Activated T-cell treated with anti-CD3 and anti-CD28 coated beads, Interleukin-2, amount 50 U/mL, for 24 hours (primary cell): ENCODE data around the gene RAB3IP.
"Not testable (repeated sequence)": the region's sequence is repeated elsewhere in the genome, so short reads cannot be mapped to it uniquely, and the experiment has no call there.

Experiments used
- DNase-seq: peaks from one replicate; pipeline ENCODE4 v3.0.0-alpha.2; 2020
- H3K27ac Mint-ChIP-seq: 2 replicates; pipeline ENCODE4 v1.8.0; 2020; ENCODE audit warnings: mild to moderate bottlenecking, mixed read lengths
- H3K27me3 Mint-ChIP-seq: 2 replicates; pipeline ENCODE4 v1.8.0; 2020; ENCODE audit warnings: mixed read lengths
- H3K36me3 Mint-ChIP-seq: 2 replicates; pipeline ENCODE4 v1.8.0; 2020; ENCODE audit warnings: low read depth, mixed read lengths
- H3K4me1 Mint-ChIP-seq: 2 replicates; pipeline ENCODE4 v1.8.0; 2020; ENCODE audit warnings: low read depth, mixed read lengths
- H3K4me3 Mint-ChIP-seq: 2 replicates; pipeline ENCODE4 v1.8.0; 2020; ENCODE audit warnings: mild to moderate bottlenecking, moderate library complexity, mixed read lengths
- H3K9me3 Mint-ChIP-seq: 2 replicates; pipeline ENCODE4 v1.8.0; 2020; ENCODE audit warnings: mixed read lengths

RAB3IP gene

DNA sequence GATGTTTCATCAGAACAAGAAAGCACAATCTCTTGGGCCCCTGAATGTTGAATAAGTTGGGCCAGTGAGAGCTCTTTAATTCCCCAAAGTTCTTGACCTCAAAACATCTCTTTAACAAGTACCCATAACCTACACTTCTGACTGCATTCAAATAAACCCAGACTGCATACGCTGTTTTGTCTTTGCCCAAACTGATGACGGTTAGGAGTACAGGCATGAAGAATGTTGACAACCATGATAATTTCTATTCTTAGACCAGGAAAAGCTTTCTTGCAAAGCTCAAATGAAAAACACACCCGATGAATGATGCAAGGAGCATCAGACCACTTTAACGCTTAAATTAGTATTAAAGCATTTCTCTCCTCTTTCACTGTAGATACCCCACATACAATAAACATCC lies 11.7 kb upstream of the RAB3IP start:
- H3K36me3 Mint-ChIP-seq = no peaks in the 10 kb centered on the region
- no peaks in the 10 kb centered on the region for H3K4me1 Mint-ChIP-seq
- H3K27me3 Mint-ChIP-seq = peaks cover 13% of the 10 kb centered on the region
- no peak for DNase-seq
- no peak overlapping the region for H3K27ac Mint-ChIP-seq
- no peak overlapping the region for H3K4me3 Mint-ChIP-seq
- H3K9me3 Mint-ChIP-seq = no peaks in the 10 kb centered on the region

DNA sequence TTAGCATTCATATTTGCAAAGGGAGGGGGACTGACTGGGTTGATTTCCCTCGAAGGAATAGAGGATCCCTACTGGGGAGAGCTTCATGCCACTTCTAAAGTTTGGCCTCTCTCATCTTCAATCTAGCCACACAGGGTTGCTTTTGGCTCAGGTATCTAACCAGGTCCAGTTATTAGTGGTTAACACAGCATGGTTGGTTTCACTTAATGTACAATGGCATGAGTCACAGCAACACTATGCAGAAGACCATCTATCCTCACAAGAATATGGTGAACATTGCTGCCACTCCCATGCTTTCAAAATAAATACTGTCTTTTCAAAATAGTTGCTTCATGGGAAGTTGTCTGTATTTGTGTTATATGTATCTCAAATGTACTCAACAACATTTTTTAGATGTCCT lies 6.6 kb upstream of the RAB3IP start:
- no peak for DNase-seq
- Mint-ChIP-seq H3K9me3 (no peaks in the 10 kb centered on the region), H3K27me3 (peaks cover 11% of the 10 kb centered on the region), H3K36me3 (no peaks in the 10 kb centered on the region), H3K4me3 (no peak overlapping the region), H3K4me1 (no peaks in the 10 kb centered on the region), H3K27ac (no peak overlapping the region)

DNA sequence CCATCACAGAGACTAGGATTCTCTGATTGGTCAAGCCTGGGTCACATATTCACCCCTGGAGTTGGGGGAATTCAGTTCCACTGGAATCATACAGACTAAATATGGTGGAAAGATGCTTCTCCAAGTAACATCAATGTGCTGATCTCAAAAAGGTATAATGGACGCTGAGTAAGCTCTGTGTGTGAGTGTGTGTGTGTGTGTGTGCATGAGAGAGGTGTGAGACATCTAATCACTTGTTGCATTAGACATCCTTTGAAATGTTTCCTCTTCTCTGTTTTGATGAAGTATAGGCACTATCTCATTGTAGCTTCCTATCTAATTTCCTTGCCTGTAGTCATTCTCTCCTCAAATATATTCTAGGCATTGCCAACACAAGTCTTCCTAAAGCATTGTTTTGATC lies 5.0 kb upstream of the RAB3IP start:
- H3K36me3 Mint-ChIP-seq = no peaks in the 10 kb centered on the region
- H3K27me3 Mint-ChIP-seq = peaks cover 14% of the 10 kb centered on the region
- H3K4me3 Mint-ChIP-seq = no peak overlapping the region
- no peak for DNase-seq
- no peak overlapping the region for H3K27ac Mint-ChIP-seq
- H3K4me1 Mint-ChIP-seq = peaks cover 4% of the 10 kb centered on the region
- H3K9me3 Mint-ChIP-seq = no peaks in the 10 kb centered on the region

DNA sequence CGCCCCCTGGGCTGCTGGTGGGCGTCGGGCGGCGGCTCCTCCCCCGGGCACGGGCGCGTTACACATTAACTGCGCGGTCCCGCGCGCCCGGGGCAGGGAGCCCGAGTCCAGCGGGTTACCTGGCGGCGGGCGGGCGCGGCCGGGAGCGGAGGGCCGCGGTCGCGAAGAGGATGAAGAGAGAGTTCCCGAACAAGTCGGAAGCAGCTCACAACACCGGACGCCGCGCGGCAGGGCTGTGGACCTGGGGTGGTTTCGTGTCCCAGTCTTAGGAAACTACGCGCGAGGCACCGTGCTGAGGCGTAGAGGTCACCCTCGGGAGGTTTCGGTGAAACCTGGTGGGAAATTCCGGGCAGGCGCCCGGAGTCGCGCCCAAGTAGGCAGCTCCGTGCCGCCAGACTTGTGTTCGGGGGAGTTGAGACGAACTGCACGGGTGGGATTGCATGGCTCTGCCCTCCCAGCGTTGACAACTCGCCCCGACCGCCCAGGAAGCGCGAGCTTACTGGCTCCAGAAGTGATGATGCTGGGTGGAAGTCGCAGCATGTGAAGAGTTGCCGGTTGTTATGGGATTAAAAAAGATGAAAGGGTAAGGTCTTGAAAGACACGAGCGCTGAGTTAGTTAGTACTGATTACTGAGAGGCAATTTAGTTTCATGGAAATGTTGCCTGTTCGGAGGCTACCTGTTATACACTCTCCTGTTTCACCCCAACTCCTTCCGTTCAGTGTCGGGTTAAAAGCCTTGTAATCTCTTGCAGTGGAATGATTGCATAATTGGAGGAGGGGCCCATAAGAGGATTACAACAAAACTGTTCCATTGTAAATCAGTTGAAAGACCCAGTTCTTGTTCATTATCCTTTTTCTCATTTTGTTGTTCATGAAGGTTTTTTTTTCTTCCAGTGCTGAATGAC lies 879 bp downstream of the RAB3IP start:
- Mint-ChIP-seq H3K27ac (peak overlapping the region; percentile 81), H3K27me3 (peaks cover 3% of the 10 kb centered on the region), H3K4me3 (peak overlapping the region; percentile 81), H3K9me3 (no peaks in the 10 kb centered on the region), H3K4me1 (peaks cover 27% of the 10 kb centered on the region), H3K36me3 (peaks cover 5% of the 10 kb centered on the region)
- DNase-seq = peak; percentile 75

DNA sequence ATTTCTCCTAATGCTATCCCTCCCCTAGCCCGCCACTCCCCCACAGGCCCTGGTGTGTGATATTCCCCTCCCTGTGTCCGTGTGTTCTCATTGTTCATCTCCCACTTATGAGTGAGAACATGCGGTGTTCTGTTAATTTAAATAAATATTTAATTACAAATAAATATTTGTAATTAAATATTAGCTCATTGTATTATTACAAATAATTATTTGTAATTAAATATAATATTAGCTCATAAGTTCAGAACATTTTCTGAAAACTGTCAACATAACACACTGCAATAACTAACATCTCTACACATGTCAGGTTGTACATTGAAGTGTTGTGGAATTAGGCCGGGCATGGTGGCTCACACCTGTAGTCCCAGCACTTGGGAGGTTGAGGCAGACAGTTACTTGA lies 5.4 kb downstream of the RAB3IP start:
- H3K27ac Mint-ChIP-seq = no peak overlapping the region
- no peak for DNase-seq
- no peak overlapping the region for H3K4me3 Mint-ChIP-seq
- H3K4me1 Mint-ChIP-seq = peaks cover 25% of the 10 kb centered on the region
- H3K27me3 Mint-ChIP-seq = no peaks in the 10 kb centered on the region
- H3K36me3 Mint-ChIP-seq = peaks cover 5% of the 10 kb centered on the region
- H3K9me3 Mint-ChIP-seq = no peaks in the 10 kb centered on the region

DNA sequence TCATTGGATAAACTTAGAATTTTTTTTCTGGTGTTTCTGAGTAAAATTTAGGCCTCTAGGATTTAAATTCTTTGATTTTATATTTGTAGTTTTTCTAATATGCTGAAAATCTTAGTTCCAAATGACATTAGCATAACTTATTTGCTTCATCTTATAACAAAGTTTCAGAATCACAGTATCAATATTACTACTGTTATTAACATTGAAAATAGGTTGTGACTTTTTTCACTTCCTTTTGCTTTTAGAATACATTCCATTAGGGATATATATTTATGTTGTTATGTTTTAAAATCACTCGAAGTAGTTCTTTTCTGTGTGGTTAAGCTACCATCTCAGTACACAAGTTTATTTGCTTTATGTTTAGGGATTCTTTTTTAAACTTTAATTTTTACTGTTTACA lies 12.8 kb downstream of the RAB3IP start:
- Mint-ChIP-seq H3K27ac (no peak overlapping the region), H3K4me1 (peaks cover 16% of the 10 kb centered on the region), H3K4me3 (no peak overlapping the region), H3K36me3 (peaks cover 15% of the 10 kb centered on the region), H3K9me3 (no peaks in the 10 kb centered on the region), H3K27me3 (no peaks in the 10 kb centered on the region)
- no peak for DNase-seq

DNA sequence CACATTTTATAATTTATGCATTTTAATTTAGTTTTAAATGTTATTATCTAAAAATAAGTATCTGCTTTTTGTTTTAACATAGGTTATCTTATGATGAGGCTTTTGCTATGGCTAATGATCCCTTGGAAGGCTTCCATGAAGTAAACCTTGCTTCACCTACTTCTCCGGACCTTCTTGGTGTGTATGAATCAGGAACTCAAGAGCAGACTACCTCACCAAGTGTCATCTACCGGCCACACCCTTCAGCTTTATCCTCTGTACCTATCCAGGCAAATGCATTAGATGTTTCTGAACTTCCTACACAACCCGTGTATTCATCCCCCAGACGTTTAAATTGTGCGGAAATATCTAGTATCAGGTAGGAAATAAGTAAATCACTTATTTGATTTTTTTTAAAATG lies 16.6 kb downstream of the RAB3IP start:
- H3K9me3 Mint-ChIP-seq = peaks cover 8% of the 10 kb centered on the region

DNA sequence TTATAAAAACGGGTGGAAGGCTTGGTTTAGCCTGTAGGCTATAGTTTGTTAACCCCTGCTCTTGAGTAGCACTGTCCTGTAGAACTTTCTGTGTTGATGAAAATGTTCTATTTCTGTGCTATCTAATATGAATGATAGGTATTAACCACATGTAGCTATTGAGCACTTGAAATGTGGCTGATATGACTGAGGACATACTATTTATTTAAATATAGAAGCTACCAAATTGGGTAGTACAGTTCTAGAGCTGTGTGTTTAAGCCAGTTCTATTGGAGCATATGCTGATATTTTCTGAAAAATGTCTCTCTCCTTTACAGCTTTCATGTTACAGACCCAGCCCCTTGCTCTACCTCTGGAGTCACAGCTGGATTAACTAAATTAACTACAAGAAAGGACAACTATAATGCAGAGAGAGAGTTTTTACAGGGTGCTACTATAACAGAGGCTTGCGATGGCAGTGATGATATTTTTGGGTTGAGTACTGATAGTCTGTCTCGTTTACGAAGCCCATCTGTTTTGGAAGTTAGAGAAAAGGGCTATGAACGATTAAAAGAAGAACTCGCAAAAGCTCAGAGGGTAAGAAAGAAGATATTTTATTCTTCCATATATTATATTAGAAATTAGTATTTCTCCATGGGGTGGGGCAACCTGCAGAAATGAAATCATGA lies 17.6 kb downstream of the RAB3IP start:
- Mint-ChIP-seq H3K27ac (no peak overlapping the region), H3K36me3 (peaks cover 55% of the 10 kb centered on the region), H3K27me3 (no peaks in the 10 kb centered on the region), H3K4me3 (no peak overlapping the region), H3K4me1 (peaks cover 19% of the 10 kb centered on the region), H3K9me3 (peaks cover 12% of the 10 kb centered on the region)
- DNase-seq = no peak

More for the DNA sequence above, 16.6 kb downstream of the RAB3IP start:
- H3K36me3 Mint-ChIP-seq = peaks cover 46% of the 10 kb centered on the region
- H3K27me3 Mint-ChIP-seq = no peaks in the 10 kb centered on the region
- no peak for DNase-seq
- H3K4me1 Mint-ChIP-seq = peaks cover 22% of the 10 kb centered on the region
- no peak overlapping the region for H3K27ac Mint-ChIP-seq
- no peak overlapping the region for H3K4me3 Mint-ChIP-seq

DNA sequence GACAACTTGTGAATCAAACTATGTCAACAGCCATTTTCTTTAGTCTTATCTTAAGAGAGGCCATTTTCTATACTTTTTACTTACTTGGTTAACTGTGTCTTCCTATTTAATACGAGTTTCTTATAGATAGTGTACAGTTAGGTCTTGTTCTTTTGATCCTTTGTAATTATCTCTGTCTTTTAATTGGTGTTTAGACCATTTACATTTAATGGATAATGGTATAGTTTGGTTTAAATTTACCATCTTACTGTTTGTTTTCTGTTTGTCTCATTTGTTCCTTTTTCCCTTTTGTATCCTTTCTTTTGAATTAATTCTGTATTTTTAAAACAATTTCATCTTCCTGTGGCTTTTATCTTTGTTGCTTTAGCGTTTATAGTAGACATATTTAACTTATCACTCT lies 19.4 kb downstream of the RAB3IP start:
- Mint-ChIP-seq H3K36me3 (peaks cover 69% of the 10 kb centered on the region), H3K4me3 (no peak overlapping the region), H3K27me3 (no peaks in the 10 kb centered on the region), H3K4me1 (peaks cover 13% of the 10 kb centered on the region), H3K27ac (no peak overlapping the region), H3K9me3 (peaks cover 13% of the 10 kb centered on the region)
- no peak for DNase-seq

DNA sequence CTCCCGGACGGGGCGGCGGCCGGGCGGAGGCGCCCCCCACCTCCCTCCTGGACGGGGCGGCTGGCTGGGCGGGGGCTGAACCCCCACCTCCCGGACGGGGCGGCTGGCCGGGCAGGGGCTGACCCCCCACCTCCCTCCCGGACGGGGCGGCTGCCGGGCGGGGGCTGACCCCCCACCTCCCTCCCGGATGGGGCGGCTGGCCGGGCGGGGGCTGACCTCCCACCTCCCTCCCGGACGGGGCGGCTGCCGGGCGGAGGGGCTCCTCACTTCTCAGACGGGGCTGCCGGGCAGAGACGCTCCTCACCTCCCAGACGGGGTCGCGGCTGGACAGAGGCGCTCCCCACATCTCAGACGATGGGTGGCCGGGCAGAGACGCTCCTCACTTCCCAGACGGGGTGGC lies 20.9 kb downstream of the RAB3IP start:
- not testable (repeated sequence) for H3K4me1 Mint-ChIP-seq, DNase-seq, H3K4me3 Mint-ChIP-seq, H3K27me3 Mint-ChIP-seq, H3K27ac Mint-ChIP-seq
- H3K9me3 Mint-ChIP-seq = peaks cover 25% of the 10 kb centered on the region
- H3K36me3 Mint-ChIP-seq = peaks cover 82% of the 10 kb centered on the region

DNA sequence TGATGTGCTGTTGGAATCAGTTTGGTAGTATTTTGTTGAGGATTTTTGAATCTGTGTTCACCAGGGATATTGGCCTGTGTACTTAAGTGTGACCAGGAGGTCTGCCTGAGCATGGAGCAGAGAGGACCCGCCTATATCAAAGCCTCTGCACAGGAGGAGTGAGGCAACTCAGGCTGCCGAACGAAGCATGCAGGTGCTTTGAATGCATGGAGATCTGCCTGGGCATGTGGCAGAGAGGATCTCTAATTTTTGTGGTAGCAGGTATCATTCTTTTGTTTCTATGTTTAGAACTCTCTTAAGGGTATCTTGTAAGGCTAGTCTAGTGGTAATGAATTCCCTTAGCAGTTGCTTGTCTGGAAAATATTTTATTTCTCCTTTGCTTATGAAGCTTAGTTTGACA lies 26.9 kb downstream of the RAB3IP start:
- Mint-ChIP-seq H3K27ac (no peak overlapping the region), H3K4me1 (no peaks in the 10 kb centered on the region), H3K9me3 (peaks cover 63% of the 10 kb centered on the region), H3K36me3 (peaks cover 92% of the 10 kb centered on the region), H3K27me3 (no peaks in the 10 kb centered on the region), H3K4me3 (no peak overlapping the region)
- DNase-seq = no peak

DNA sequence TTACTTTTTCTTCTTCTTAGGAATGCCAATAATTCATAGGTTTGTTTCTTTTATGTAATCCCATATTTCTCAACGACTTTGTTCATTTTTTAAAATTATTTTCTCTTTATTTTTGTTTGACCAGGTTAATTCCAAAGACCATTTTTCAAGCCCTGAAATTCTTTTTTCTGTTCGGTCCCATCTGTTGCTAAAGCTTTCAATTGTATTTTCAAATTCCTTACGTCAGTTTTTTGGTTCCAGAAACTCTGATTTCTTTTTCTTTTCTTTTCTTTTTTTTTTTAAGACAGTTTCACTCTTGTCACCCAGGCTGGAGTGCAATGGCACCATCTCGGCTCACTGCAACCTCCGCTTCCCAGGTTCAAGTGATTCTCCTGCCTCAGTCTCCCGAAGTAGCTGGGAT lies 27.6 kb downstream of the RAB3IP start:
- peaks cover 61% of the 10 kb centered on the region for H3K9me3 Mint-ChIP-seq
- H3K27ac Mint-ChIP-seq = no peak overlapping the region
- H3K36me3 Mint-ChIP-seq = peaks cover 91% of the 10 kb centered on the region
- no peaks in the 10 kb centered on the region for H3K4me1 Mint-ChIP-seq
- no peak for DNase-seq
- no peaks in the 10 kb centered on the region for H3K27me3 Mint-ChIP-seq
- no peak overlapping the region for H3K4me3 Mint-ChIP-seq

DNA sequence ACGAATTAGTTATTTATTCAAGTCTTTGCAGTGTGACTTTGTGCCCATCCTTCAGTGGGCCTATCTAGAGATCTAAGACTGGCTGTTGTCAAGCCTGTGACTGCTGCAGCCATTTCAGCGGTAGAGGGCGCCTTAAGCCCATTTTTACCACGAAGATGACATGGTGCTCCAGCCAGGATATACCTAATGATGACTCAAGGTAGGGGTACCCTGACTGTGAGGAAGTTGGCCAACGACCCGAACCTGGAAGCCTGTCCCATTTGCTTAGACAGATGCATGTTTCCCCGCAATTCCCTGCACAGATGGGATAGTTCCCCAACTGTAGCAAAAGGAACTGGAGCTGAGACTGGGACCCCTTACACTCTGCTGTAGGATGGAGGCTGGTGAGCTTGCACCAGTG lies 41.3 kb downstream of the RAB3IP start:
- Mint-ChIP-seq H3K4me3 (no peak overlapping the region), H3K9me3 (peaks cover 14% of the 10 kb centered on the region), H3K27ac (no peak overlapping the region), H3K36me3 (peaks cover 50% of the 10 kb centered on the region), H3K27me3 (no peaks in the 10 kb centered on the region), H3K4me1 (peaks cover 5% of the 10 kb centered on the region)
- no peak for DNase-seq

DNA sequence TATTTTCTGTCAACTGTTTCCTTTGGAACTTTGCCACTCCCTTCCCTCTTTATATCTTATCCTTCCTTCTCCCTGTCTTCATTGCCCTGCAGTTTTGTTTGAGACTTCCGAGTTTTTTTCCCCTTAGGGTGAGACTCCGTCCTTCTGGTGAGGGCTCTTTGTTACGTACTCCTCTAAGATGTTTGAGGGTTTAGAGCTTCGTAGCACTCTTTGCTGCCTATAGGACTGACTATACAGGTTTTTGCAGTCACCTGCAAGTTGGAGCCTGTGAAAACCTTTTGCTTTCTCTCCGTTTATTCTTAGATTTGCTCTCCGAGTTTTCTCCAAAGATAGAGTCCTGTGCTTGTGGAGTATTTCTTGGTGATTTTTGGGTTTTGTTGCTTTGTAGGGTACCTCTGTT lies 44.7 kb downstream of the RAB3IP start:
- Mint-ChIP-seq H3K4me1 (peaks cover 5% of the 10 kb centered on the region), H3K4me3 (no peak overlapping the region), H3K9me3 (peaks cover 15% of the 10 kb centered on the region), H3K27ac (no peak overlapping the region), H3K36me3 (peaks cover 84% of the 10 kb centered on the region), H3K27me3 (no peaks in the 10 kb centered on the region)
- DNase-seq = no peak

DNA sequence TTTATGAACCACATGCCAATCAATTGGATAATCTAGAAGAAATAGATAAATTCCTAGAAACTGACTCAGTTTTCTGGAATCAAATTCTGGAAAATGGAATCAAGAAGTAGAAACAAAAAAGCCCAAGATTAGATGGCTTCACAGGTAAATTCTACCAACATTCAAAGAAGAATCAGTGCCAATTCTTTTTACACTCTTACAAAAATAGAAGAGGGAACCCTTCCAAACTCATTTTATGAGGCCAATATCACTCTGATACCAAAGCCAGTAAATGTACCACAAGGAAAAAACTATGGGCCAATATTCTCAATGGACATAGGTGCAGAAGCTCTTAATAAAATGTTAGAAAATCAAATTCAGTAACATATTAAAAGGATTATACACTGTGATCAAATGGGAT lies 50.7 kb downstream of the RAB3IP start:
- H3K27me3 Mint-ChIP-seq = no peaks in the 10 kb centered on the region
- no peak for DNase-seq
- H3K9me3 Mint-ChIP-seq = peaks cover 32% of the 10 kb centered on the region
- H3K4me3 Mint-ChIP-seq = no peak overlapping the region
- no peaks in the 10 kb centered on the region for H3K4me1 Mint-ChIP-seq
- no peak overlapping the region for H3K27ac Mint-ChIP-seq
- H3K36me3 Mint-ChIP-seq = peaks cover 93% of the 10 kb centered on the region
